GM10847 (cell line): ENCODE results near the gene JPH3.

ENCODE experiments used
- POLR2A ChIP-seq: IDR thresholded peaks from 2 replicates; pipeline ENCODE4 v1.6.1; 2011; ENCODE audit not compliant: insufficient read length; ENCODE audit errors: extremely low read depth

The JPH3 gene

GRCh38 chr16:87569601-87570571 lies 32.4 kb upstream of the JPH3 start:
- TF ChIP-seq POLR2A: no peak

GRCh38 chr16:87570572-87570937 lies 31.8 kb upstream of the JPH3 start:
- TF ChIP-seq POLR2A: no peak

GRCh38 chr16:87570938-87571867 lies 31.1 kb upstream of the JPH3 start:
- no peak for TF ChIP-seq POLR2A

GRCh38 chr16:87571868-87572244 lies 30.5 kb upstream of the JPH3 start:
- no peak for TF ChIP-seq POLR2A

- TF ChIP-seq POLR2A: no peak
Observed at GRCh38 chr16:87572959-87573358, 29.3 kb upstream of the JPH3 start.

GRCh38 chr16:87575027-87575804 lies 27.1 kb upstream of the JPH3 start:
- no peak for TF ChIP-seq POLR2A

GRCh38 chr16:87576171-87576570 lies 26.1 kb upstream of the JPH3 start:
- TF ChIP-seq POLR2A: no peak

- no peak for TF ChIP-seq POLR2A
Observed at GRCh38 chr16:87579691-87580090, 22.6 kb upstream of the JPH3 start.

- TF ChIP-seq POLR2A: no peak
Observed at GRCh38 chr16:87580855-87581261, 21.4 kb upstream of the JPH3 start.

GRCh38 chr16:87581857-87582215 lies 20.5 kb upstream of the JPH3 start:
- TF ChIP-seq POLR2A: no peak

- no peak for TF ChIP-seq POLR2A
Observed at GRCh38 chr16:87582216-87582965, 19.9 kb upstream of the JPH3 start.

GRCh38 chr16:87582966-87583325 lies 19.4 kb upstream of the JPH3 start:
- TF ChIP-seq POLR2A: no peak

- TF ChIP-seq POLR2A: no peak
Observed at GRCh38 chr16:87583453-87584131, 18.7 kb upstream of the JPH3 start.

GRCh38 chr16:87584271-87584670 lies 18.0 kb upstream of the JPH3 start:
- no peak for TF ChIP-seq POLR2A

GRCh38 chr16:87584975-87585374 lies 17.3 kb upstream of the JPH3 start:
- TF ChIP-seq POLR2A: no peak
